OCI-LY3 (cell line): ENCODE results near the gene SND1.

ENCODE experiments used
- EZH2phosphoT487 ChIP-seq: fragments of 200-600 bp; shearing (Covaris generic); IDR thresholded peaks from 2 replicates; pipeline ENCODE4 v1.6.1; 2018; ENCODE audit warnings: antibody characterized with exemption, mixed run types, low read depth
- TF ChIP-seq, protein P1 (sequence below): fragments of 200-600, 300-600 bp; sonication (generic); IDR thresholded peaks from 2 replicates; pipeline ENCODE4 v1.5.1; 2014; ENCODE audit warnings: antibody characterized with exemption, low read length, low read depth

DNA sequence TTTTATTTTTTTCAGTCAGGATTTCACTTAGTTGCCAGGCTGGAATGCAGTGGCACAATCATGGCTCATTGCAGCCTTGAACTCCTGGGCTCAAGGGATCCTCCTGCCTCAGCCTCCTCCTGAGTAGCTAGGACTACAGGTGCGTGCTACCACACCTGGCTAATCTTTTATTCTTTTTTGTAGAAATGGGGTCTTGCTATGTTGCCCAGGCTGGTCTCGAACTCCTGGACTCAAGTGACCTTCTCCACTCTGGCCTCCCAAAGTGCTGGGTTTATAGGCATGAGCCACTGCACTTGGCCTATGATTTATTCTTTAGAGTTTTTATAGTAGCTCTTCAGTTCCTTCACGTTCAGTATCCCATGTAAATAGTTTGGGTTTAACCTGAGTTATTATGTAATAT lies 5.5 kb downstream of the SND1 start:
- TF ChIP-seq, protein P1, sequence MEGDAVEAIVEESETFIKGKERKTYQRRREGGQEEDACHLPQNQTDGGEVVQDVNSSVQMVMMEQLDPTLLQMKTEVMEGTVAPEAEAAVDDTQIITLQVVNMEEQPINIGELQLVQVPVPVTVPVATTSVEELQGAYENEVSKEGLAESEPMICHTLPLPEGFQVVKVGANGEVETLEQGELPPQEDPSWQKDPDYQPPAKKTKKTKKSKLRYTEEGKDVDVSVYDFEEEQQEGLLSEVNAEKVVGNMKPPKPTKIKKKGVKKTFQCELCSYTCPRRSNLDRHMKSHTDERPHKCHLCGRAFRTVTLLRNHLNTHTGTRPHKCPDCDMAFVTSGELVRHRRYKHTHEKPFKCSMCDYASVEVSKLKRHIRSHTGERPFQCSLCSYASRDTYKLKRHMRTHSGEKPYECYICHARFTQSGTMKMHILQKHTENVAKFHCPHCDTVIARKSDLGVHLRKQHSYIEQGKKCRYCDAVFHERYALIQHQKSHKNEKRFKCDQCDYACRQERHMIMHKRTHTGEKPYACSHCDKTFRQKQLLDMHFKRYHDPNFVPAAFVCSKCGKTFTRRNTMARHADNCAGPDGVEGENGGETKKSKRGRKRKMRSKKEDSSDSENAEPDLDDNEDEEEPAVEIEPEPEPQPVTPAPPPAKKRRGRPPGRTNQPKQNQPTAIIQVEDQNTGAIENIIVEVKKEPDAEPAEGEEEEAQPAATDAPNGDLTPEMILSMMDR, result no peak
- no peak for TF ChIP-seq EZH2phosphoT487
